ENCODE measurements around the gene MYO5C. TPM values are rescaled to one million over a fixed set of nuclear protein-coding genes. Genes with fewer than 3 reads are reported as not detected.
"Not testable (repeated sequence)": the region's sequence is repeated elsewhere in the genome, so short reads cannot be mapped to it uniquely, and the experiment has no call there.

Gene MYO5C
- total RNA-seq, 1 experiment from 2014 or later: 2.9 TPM

- H3K36me3 ChIP-seq: no peaks in the 10 kb centered on the region
- no peak overlapping the region for H3K4me3 ChIP-seq
- no peak for DNase-seq
- H3K27me3 ChIP-seq: no peaks in the 10 kb centered on the region
- no peak overlapping the region for H3K27ac ChIP-seq
- peaks cover 3% of the 10 kb centered on the region; the same call in 1 of the 2 replicates for H3K4me1 ChIP-seq
- H3K9me3 ChIP-seq (replicated peaks): no peaks in the 10 kb centered on the region
Observed at GRCh38 chr15:52289629-52290081, 5.9 kb downstream of the MYO5C start.

- no peaks in the 10 kb centered on the region for H3K36me3 ChIP-seq
- H3K27me3 ChIP-seq: no peaks in the 10 kb centered on the region
- no peak overlapping the region for H3K27ac ChIP-seq
- peaks cover 3% of the 10 kb centered on the region; the same call in 1 of the 2 replicates for H3K4me1 ChIP-seq
- no peaks in the 10 kb centered on the region for H3K9me3 ChIP-seq (replicated peaks)
- no peak for DNase-seq
- no peak overlapping the region for H3K4me3 ChIP-seq
Observed at GRCh38 chr15:52288986-52289385, 6.6 kb downstream of the MYO5C start.

GRCh38 chr15:52288051-52288942, 7.3 kb downstream of the MYO5C start:
- H3K27ac ChIP-seq: no peak overlapping the region
- no peaks in the 10 kb centered on the region for H3K9me3 ChIP-seq (replicated peaks)
- peak; percentile 59 to 76 for DNase-seq
- H3K4me1 ChIP-seq: peaks cover 3% of the 10 kb centered on the region; the same call in 1 of the 2 replicates
- H3K4me3 ChIP-seq: peak overlapping the region; percentile 9
- no peaks in the 10 kb centered on the region for H3K27me3 ChIP-seq
- no peaks in the 10 kb centered on the region for H3K36me3 ChIP-seq

GRCh38 chr15:52287114-52287513, 8.5 kb downstream of the MYO5C start:
- Histone ChIP-seq H3K9me3 (replicated peaks) (no peaks in the 10 kb centered on the region), H3K27ac (no peak overlapping the region), H3K4me3 (no peak overlapping the region), H3K27me3 (no peaks in the 10 kb centered on the region), H3K36me3 (no peaks in the 10 kb centered on the region), H3K4me1 (peaks cover 3% of the 10 kb centered on the region; the same call in 1 of the 2 replicates)
- no peak for DNase-seq

- H3K27ac ChIP-seq; H3K9me3 ChIP-seq (replicated peaks); H3K27me3 ChIP-seq; H3K4me1 ChIP-seq; H3K4me3 ChIP-seq; H3K36me3 ChIP-seq; DNase-seq: not testable (repeated sequence)
Observed at GRCh38 chr15:52285941-52286340, 9.7 kb downstream of the MYO5C start.

GRCh38 chr15:52284164-52284563, 11.4 kb downstream of the MYO5C start:
- DNase-seq: no peak

GRCh38 chr15:52283281-52283680, 12.3 kb downstream of the MYO5C start:
- no peak overlapping the region for H3K4me3 ChIP-seq
- H3K27ac ChIP-seq: no peak overlapping the region
- H3K9me3 ChIP-seq (replicated peaks): no peaks in the 10 kb centered on the region
- DNase-seq: no peak
- H3K4me1 ChIP-seq: no peaks in the 10 kb centered on the region
- no peaks in the 10 kb centered on the region for H3K36me3 ChIP-seq
- H3K27me3 ChIP-seq: no peaks in the 10 kb centered on the region

More at GRCh38 chr15:52284164-52284563, 11.4 kb downstream of the MYO5C start:
- H3K4me3 ChIP-seq: no peak overlapping the region
- H3K4me1 ChIP-seq: peaks cover 3% of the 10 kb centered on the region; the same call in 1 of the 2 replicates
- no peaks in the 10 kb centered on the region for H3K27me3 ChIP-seq
- no peaks in the 10 kb centered on the region for H3K36me3 ChIP-seq
- no peaks in the 10 kb centered on the region for H3K9me3 ChIP-seq (replicated peaks)
- H3K27ac ChIP-seq: no peak overlapping the region

GRCh38 chr15:52282418-52282817, 13.2 kb downstream of the MYO5C start:
- Histone ChIP-seq H3K27me3 (no peaks in the 10 kb centered on the region), H3K4me1 (no peaks in the 10 kb centered on the region), H3K9me3 (replicated peaks) (no peaks in the 10 kb centered on the region), H3K27ac (no peak overlapping the region), H3K36me3 (no peaks in the 10 kb centered on the region), H3K4me3 (no peak overlapping the region)
- no peak for DNase-seq

GRCh38 chr15:52281085-52282035, 14.2 kb downstream of the MYO5C start:
- no peaks in the 10 kb centered on the region for H3K9me3 ChIP-seq (replicated peaks)
- H3K27me3 ChIP-seq: no peaks in the 10 kb centered on the region
- H3K27ac ChIP-seq: no peak overlapping the region
- H3K4me3 ChIP-seq: no peak overlapping the region
- no peaks in the 10 kb centered on the region for H3K36me3 ChIP-seq
- DNase-seq: no peak
- no peaks in the 10 kb centered on the region for H3K4me1 ChIP-seq

- Histone ChIP-seq H3K36me3 (no peaks in the 10 kb centered on the region), H3K9me3 (replicated peaks) (no peaks in the 10 kb centered on the region), H3K27ac (no peak overlapping the region), H3K4me1 (no peaks in the 10 kb centered on the region), H3K27me3 (no peaks in the 10 kb centered on the region), H3K4me3 (no peak overlapping the region)
- no peak for DNase-seq
Observed at GRCh38 chr15:52280326-52281084, 15.1 kb downstream of the MYO5C start.

- H3K36me3 ChIP-seq: no peaks in the 10 kb centered on the region
- H3K4me3 ChIP-seq: no peak overlapping the region
- no peaks in the 10 kb centered on the region for H3K4me1 ChIP-seq
- no peak overlapping the region for H3K27ac ChIP-seq
- H3K27me3 ChIP-seq: no peaks in the 10 kb centered on the region
- no peak for DNase-seq
- H3K9me3 ChIP-seq (replicated peaks): no peaks in the 10 kb centered on the region
Observed at GRCh38 chr15:52278636-52279367, 16.8 kb downstream of the MYO5C start.

GRCh38 chr15:52278135-52278534, 17.5 kb downstream of the MYO5C start:
- Histone ChIP-seq H3K27ac (no peak overlapping the region), H3K36me3 (no peaks in the 10 kb centered on the region), H3K9me3 (replicated peaks) (no peaks in the 10 kb centered on the region), H3K4me3 (no peak overlapping the region), H3K4me1 (no peaks in the 10 kb centered on the region), H3K27me3 (no peaks in the 10 kb centered on the region)
- DNase-seq: no peak

GRCh38 chr15:52277575-52277974, 18.0 kb downstream of the MYO5C start:
- Histone ChIP-seq H3K36me3 (no peaks in the 10 kb centered on the region), H3K4me3 (no peak overlapping the region), H3K27me3 (no peaks in the 10 kb centered on the region), H3K27ac (no peak overlapping the region), H3K4me1 (no peaks in the 10 kb centered on the region), H3K9me3 (replicated peaks) (no peaks in the 10 kb centered on the region)
- DNase-seq: no peak

Measured in SJCRH30 (cell line).